ENCODE results near the gene SLC27A2. TPM values are rescaled to one million over a fixed set of nuclear protein-coding genes. Genes with fewer than 3 reads are reported as not detected.

SLC27A2 gene
- total RNA-seq = 4.4 and 7.3 TPM in 2 replicates

GRCh38 chr15:50181969-50182218 is at the start of gene SLC27A2:
Gene SLC27A2, plus strand, starts transcription at chr15:50182196. Its CDS starts 232 bp downstream, at chr15:50182428.

GRCh38 chr15:50265620-50266019 is 83.6 kb downstream of the SLC27A2 start, which contains the start of gene HDC:
Gene HDC, minus strand, starts transcription at chr15:50265726. Its CDS starts 103 bp downstream, at chr15:50265623.

Other genes starting within 250 kb of the SLC27A2 start
- gene ATP8B4, start 63.0 kb upstream of the SLC27A2 start, total RNA-seq = 0.56 TPM in 1 of 2 replicates, not detected in the other
- gene HDC, start 83.5 kb downstream of the SLC27A2 start, total RNA-seq = not detected in 2 replicates
- gene GABPB1, start 173.0 kb downstream of the SLC27A2 start, total RNA-seq = 18.2 and 25.7 TPM in 2 replicates
- 29.0 and 30.8 TPM in 2 replicates for gene USP8, start 242.2 kb downstream of the SLC27A2 start, total RNA-seq

All from airway epithelial cell (primary cell).